Putamen (tissue), 1 donor: ENCODE data around the gene MTF2.
"Not testable (repeated sequence)": the region's sequence is repeated elsewhere in the genome, so short reads cannot be mapped to it uniquely, and the experiment has no call there.

Source experiments
- DNase-seq: peaks from one replicate; pipeline ENCODE4 v3.0.0-alpha.2; 2016; ENCODE audit warnings: low spot score

The MTF2 gene

GRCh38 chr1:93143136-93143535 lies 64.1 kb downstream of the MTF2 start:
- DNase-seq: no peak

GRCh38 chr1:93143769-93144168 lies 64.7 kb downstream of the MTF2 start:
- no peak for DNase-seq

- DNase-seq: no peak
These were observed 68.9 kb downstream of the MTF2 start for GRCh38 chr1:93148001-93148400.

- DNase-seq: no peak
These were observed 71.6 kb downstream of the MTF2 start for GRCh38 chr1:93150729-93151128.

- DNase-seq: no peak
These were observed 72.4 kb downstream of the MTF2 start for GRCh38 chr1:93151474-93151873.

GRCh38 chr1:93152835-93153234 lies 73.8 kb downstream of the MTF2 start:
- DNase-seq: no peak

- no peak for DNase-seq
These were observed 75.8 kb downstream of the MTF2 start for GRCh38 chr1:93154898-93155297.

GRCh38 chr1:93155335-93155734 lies 76.3 kb downstream of the MTF2 start:
- DNase-seq: no peak

GRCh38 chr1:93159337-93159736 lies 80.3 kb downstream of the MTF2 start:
- no peak for DNase-seq

GRCh38 chr1:93163314-93163713 lies 84.2 kb downstream of the MTF2 start:
- not testable (repeated sequence) for DNase-seq

- no peak for DNase-seq
These were observed 85.7 kb downstream of the MTF2 start for GRCh38 chr1:93164816-93165215.

GRCh38 chr1:93165895-93166294 lies 86.8 kb downstream of the MTF2 start:
- not testable (repeated sequence) for DNase-seq

GRCh38 chr1:93167006-93167405 lies 87.9 kb downstream of the MTF2 start:
- no peak for DNase-seq

- not testable (repeated sequence) for DNase-seq
These were observed 91.1 kb downstream of the MTF2 start for GRCh38 chr1:93170141-93170678.

- DNase-seq: no peak
These were observed 92.5 kb downstream of the MTF2 start for GRCh38 chr1:93171549-93172034.

- DNase-seq: no peak
These were observed 93.7 kb downstream of the MTF2 start for GRCh38 chr1:93172778-93173177.

GRCh38 chr1:93174638-93175037 lies 95.6 kb downstream of the MTF2 start:
- DNase-seq: not testable (repeated sequence)

- DNase-seq: no peak
These were observed 98.9 kb downstream of the MTF2 start for GRCh38 chr1:93177991-93178390.

- DNase-seq: no peak
These were observed 99.3 kb downstream of the MTF2 start for GRCh38 chr1:93178418-93178817.

- DNase-seq: peak; percentile 97
These were observed 101.0 kb downstream of the MTF2 start, which contains the start of gene TMED5 for GRCh38 chr1:93179886-93180722. TMED5 (minus strand) TSS chr1:93180413; CDS start chr1:93180242, 171 bp downstream.

- DNase-seq: no peak
These were observed 101.9 kb downstream of the MTF2 start, which contains the start of gene CCDC18 for GRCh38 chr1:93180723-93181613. CCDC18 (plus strand) TSS chr1:93180724; CDS start chr1:93183362, 2,638 bp downstream.

GRCh38 chr1:93186667-93187066 lies 107.6 kb downstream of the MTF2 start:
- no peak for DNase-seq
